UCSD-AML1 (cell line): ENCODE results near the gene PI4K2A.

Source experiments
- DNase-seq: peaks from one replicate; lab custom pipeline; 2025; ENCODE audit not compliant: unreplicated experiment; lab: John Stamatoyannopoulos, UW

The PI4K2A gene

DNA sequence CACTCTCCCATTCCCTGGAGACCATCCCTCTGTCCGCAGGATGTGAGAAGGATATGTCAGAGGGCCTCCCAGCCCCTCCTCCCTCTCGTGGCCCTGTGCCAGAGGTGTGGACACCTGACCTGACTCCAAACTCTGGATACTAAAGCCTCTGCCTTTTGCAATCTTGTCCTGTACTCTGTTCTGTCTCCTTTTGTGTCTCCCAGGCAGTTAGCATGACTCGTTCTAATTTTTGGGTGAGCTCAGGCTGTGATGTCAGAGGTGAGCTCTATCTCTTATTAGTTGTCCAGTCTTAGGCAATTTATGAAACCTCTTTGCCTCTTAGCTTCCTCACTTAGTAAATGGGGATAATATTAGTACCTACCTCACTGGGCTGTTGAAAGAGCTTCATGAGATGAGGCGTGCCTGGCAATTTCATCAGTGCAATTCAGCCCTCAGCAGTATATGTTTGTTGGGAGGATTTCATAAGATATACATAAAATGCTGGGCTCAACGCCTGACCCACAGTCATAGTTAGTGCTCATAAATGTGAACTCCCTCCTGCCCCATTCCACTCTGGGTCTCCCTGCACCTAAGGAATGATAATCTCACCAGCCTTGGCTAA lies 84.0 kb downstream of the PI4K2A start:
- no peak for DNase-seq
